ENCODE results near the gene ZIC2. TPM values are rescaled to one million over a fixed set of nuclear protein-coding genes. Genes with fewer than 3 reads are reported as not detected.
"Not testable (repeated sequence)": the region's sequence is repeated elsewhere in the genome, so short reads cannot be mapped to it uniquely, and the experiment has no call there.

Gene ZIC2
- total RNA-seq, 4 donors from 2014 or later: 0.10 TPM; not detected in 3

GRCh38 chr13:99944102-99944501, 37.5 kb upstream of the ZIC2 start:
- DNase-seq (ENCODE audit: low spot score in 2 of 2): no peak
- no peak for TF ChIP-seq POLR2A (IDR thresholded peaks at IDR 0.05)
- no peak for TF ChIP-seq CTCF (IDR thresholded peaks at IDR 0.05)
- intact Hi-C loops (cut with DNase I; ENCODE audit: low total_unique reads): no loop called here
- 58 to 61% methylated on average over 7 of the region's 7 CpGs for WGBS, 2 donors
- H3K4me3 ChIP-seq (ENCODE audit: low read depth, poor library complexity, severe bottlenecking): no peak overlapping the region

GRCh38 chr13:99944606-99945005, 37.0 kb upstream of the ZIC2 start:
- DNase-seq (ENCODE audit: low spot score in 2 of 2): no peak
- TF ChIP-seq POLR2A (IDR thresholded peaks at IDR 0.05): no peak
- no peak for TF ChIP-seq CTCF (IDR thresholded peaks at IDR 0.05)
- H3K4me3 ChIP-seq (ENCODE audit: low read depth, poor library complexity, severe bottlenecking): no peak overlapping the region
- 83 to 84% methylated on average over 6 of the region's 6 CpGs for WGBS, 2 donors
- intact Hi-C loops (cut with DNase I; ENCODE audit: low total_unique reads): no loop called here

- WGBS, 2 donors: 91 to 98% methylated on average over 2 of the region's 2 CpGs
- intact Hi-C loops (cut with DNase I; ENCODE audit: low total_unique reads); DNase-seq (ENCODE audit: low spot score in 2 of 2); H3K4me3 ChIP-seq (ENCODE audit: low read depth, poor library complexity, severe bottlenecking): not testable (repeated sequence)
Measured at GRCh38 chr13:99945515-99945914, 36.1 kb upstream of the ZIC2 start.

- no peak overlapping the region for H3K4me3 ChIP-seq (ENCODE audit: low read depth, poor library complexity, severe bottlenecking)
- no peak for TF ChIP-seq POLR2A (IDR thresholded peaks at IDR 0.05)
- TF ChIP-seq CTCF (IDR thresholded peaks at IDR 0.05): no peak
- 64 to 75% methylated on average over 2 of the region's 2 CpGs for WGBS, 2 donors
- DNase-seq (ENCODE audit: low spot score in 2 of 2): no peak
- intact Hi-C loops (cut with DNase I; ENCODE audit: low total_unique reads): no loop called here
Measured at GRCh38 chr13:99947666-99948065, 33.9 kb upstream of the ZIC2 start.

GRCh38 chr13:99948411-99948810, 33.2 kb upstream of the ZIC2 start:
- TF ChIP-seq POLR2A (IDR thresholded peaks at IDR 0.05): no peak
- no peak for TF ChIP-seq CTCF (IDR thresholded peaks at IDR 0.05)
- DNase-seq (ENCODE audit: low spot score in 2 of 2): no peak
- H3K4me3 ChIP-seq (ENCODE audit: low read depth, poor library complexity, severe bottlenecking): no peak overlapping the region
- intact Hi-C loops (cut with DNase I; ENCODE audit: low total_unique reads): no loop called here
- WGBS, 2 donors: 76 to 81% methylated on average over 4 of the region's 4 CpGs

GRCh38 chr13:99948907-99949678, 32.5 kb upstream of the ZIC2 start:
- intact Hi-C loops (cut with DNase I; ENCODE audit: low total_unique reads): no loop called here
- WGBS, 2 donors: 76 to 79% methylated on average over 10 of the region's 10 CpGs
- TF ChIP-seq POLR2A (IDR thresholded peaks at IDR 0.05) (no peak), CTCF (IDR thresholded peaks at IDR 0.05) (no peak)
- H3K4me3 ChIP-seq (ENCODE audit: low read depth, poor library complexity, severe bottlenecking): no peak overlapping the region
- no peak for DNase-seq (ENCODE audit: low spot score in 2 of 2)

All from lower leg skin (tissue), 4 donors.